Measurements from ENCODE around the gene SORCS1. TPM values are rescaled to one million over a fixed set of nuclear protein-coding genes. Genes with fewer than 3 reads are reported as not detected.

SORCS1 gene
- total RNA-seq, 4 donors from 2014 or later: 1.2 to 11.8 (median 6.2) TPM

DNA sequence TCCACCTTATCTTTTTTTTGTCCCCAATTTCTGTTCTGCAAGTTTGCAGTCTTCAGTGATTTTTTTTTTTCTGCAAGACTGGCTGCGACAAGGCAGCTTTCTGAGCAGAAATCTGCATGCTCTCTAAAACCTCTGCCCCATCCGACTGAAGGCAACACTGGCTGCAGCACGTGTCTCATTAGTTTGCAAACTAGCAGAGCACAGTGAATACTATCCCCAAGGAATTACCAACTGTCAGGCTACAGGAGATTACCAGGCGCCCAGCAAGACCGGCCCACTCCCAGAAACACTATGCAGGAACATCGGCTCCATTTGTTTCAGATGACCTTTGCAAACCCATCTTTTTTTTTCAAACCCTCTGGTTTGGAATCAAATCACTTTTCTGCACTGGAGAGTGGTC lies 538.8 kb downstream of the SORCS1 start:
- 69% methylated on average over 6 of the region's 6 CpGs for WGBS, 2 donors
- TF ChIP-seq, protein P1, sequence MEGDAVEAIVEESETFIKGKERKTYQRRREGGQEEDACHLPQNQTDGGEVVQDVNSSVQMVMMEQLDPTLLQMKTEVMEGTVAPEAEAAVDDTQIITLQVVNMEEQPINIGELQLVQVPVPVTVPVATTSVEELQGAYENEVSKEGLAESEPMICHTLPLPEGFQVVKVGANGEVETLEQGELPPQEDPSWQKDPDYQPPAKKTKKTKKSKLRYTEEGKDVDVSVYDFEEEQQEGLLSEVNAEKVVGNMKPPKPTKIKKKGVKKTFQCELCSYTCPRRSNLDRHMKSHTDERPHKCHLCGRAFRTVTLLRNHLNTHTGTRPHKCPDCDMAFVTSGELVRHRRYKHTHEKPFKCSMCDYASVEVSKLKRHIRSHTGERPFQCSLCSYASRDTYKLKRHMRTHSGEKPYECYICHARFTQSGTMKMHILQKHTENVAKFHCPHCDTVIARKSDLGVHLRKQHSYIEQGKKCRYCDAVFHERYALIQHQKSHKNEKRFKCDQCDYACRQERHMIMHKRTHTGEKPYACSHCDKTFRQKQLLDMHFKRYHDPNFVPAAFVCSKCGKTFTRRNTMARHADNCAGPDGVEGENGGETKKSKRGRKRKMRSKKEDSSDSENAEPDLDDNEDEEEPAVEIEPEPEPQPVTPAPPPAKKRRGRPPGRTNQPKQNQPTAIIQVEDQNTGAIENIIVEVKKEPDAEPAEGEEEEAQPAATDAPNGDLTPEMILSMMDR (IDR thresholded peaks at IDR 0.05): no peak
- TF ChIP-seq POLR2A (IDR thresholded peaks at IDR 0.05): no peak
- DNase-seq: no peak
- H3K27me3 ChIP-seq: no peaks in the 10 kb centered on the region
- intact Hi-C loops (cut with DNase I): no loop called here
- no peaks in the 10 kb centered on the region for H3K36me3 ChIP-seq
- H3K27ac ChIP-seq: no peak overlapping the region
- no peak overlapping the region for H3K4me3 ChIP-seq (replicated peaks in 1 of 3)
- H3K4me1 ChIP-seq: no peaks in the 10 kb centered on the region
- no peaks in the 10 kb centered on the region for H3K9me3 ChIP-seq

DNA sequence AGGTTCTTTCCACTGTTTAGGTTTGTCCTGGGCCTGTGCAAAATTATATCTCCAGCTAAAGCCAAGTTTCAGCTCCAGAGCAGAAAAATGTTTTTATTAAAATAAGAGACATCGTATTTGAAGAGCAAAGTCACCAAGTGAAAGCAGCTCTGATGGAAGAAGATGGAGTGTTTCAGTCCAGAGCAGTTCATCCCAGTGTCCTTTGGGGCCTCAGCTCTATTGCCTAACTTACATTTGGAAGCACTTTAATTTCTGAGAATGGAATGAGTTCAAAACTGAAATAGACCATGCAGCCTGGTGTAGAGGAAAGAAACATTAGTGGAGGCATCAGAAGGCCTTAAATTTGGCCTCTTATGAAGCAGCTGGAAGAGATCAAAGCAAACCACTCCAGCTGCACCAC lies 545.2 kb downstream of the SORCS1 start:
- Histone ChIP-seq H3K4me3 (replicated peaks in 1 of 3) (no peak overlapping the region), H3K36me3 (no peaks in the 10 kb centered on the region), H3K4me1 (no peaks in the 10 kb centered on the region), H3K27ac (no peak overlapping the region), H3K9me3 (no peaks in the 10 kb centered on the region), H3K27me3 (no peaks in the 10 kb centered on the region)
- TF ChIP-seq, protein P1 (IDR thresholded peaks at IDR 0.05): no peak
- no peak for TF ChIP-seq POLR2A (IDR thresholded peaks at IDR 0.05)
- 66 to 80% methylated on average over 1 of the region's 1 CpG for WGBS, 2 donors
- DNase-seq: no peak
- intact Hi-C loops (cut with DNase I): no loop called here

DNA sequence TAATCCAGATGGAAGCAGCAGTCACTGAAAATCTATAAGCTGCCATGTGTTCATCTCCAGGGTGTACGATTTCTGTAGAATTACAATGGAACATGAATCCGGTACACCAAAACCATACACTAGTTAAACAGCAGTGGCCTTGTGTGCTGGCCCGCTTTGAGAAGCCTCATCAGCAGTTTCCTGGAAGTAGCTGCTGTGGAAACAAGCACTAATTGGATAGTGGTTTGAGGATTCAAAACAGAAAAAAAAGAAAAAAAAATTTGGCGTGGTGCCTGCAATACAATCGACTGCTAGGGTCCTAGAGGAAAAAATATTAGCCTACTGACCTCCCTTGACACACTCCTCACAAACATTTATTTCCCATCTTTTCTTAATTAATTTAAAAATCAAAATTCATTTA lies 545.9 kb downstream of the SORCS1 start:
- Histone ChIP-seq H3K27ac (no peak overlapping the region), H3K27me3 (no peaks in the 10 kb centered on the region), H3K36me3 (no peaks in the 10 kb centered on the region), H3K9me3 (no peaks in the 10 kb centered on the region), H3K4me1 (no peaks in the 10 kb centered on the region), H3K4me3 (replicated peaks in 1 of 3) (no peak overlapping the region)
- no peak for DNase-seq
- intact Hi-C loops (cut with DNase I): no loop called here
- TF ChIP-seq, protein P1 (IDR thresholded peaks at IDR 0.05): no peak
- TF ChIP-seq POLR2A (IDR thresholded peaks at IDR 0.05): no peak
- WGBS, 2 donors: 41% methylated on average over 5 of the region's 5 CpGs

DNA sequence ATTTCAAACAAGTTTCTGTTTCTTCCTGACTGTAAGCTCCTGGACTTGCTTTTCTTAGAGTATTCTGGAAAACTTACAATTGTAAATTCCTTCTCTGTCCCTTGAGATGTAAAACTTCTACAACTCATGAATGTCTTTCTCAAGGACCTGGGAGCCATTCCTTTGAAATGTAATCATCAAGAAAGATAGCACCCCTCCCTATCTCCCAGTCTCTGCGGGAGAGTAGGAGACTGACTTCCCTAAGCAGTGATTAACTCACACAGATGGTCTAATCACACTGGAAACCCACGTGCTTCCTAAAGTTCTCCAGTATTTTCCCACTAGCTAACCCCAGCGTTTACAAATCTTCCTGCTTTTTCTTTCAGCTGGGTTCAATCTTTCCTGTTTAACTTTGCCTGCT lies 549.4 kb downstream of the SORCS1 start:
- intact Hi-C loops (cut with DNase I): no loop called here
- H3K9me3 ChIP-seq: no peaks in the 10 kb centered on the region
- no peak overlapping the region for H3K4me3 ChIP-seq (replicated peaks in 1 of 3)
- no peak overlapping the region for H3K27ac ChIP-seq
- DNase-seq: no peak
- H3K36me3 ChIP-seq: no peaks in the 10 kb centered on the region
- no peak for TF ChIP-seq POLR2A (IDR thresholded peaks at IDR 0.05)
- TF ChIP-seq, protein P1 (IDR thresholded peaks at IDR 0.05): no peak
- WGBS, 2 donors: 34 to 41% methylated on average over 3 of the region's 3 CpGs
- no peaks in the 10 kb centered on the region for H3K27me3 ChIP-seq
- H3K4me1 ChIP-seq: no peaks in the 10 kb centered on the region

DNA sequence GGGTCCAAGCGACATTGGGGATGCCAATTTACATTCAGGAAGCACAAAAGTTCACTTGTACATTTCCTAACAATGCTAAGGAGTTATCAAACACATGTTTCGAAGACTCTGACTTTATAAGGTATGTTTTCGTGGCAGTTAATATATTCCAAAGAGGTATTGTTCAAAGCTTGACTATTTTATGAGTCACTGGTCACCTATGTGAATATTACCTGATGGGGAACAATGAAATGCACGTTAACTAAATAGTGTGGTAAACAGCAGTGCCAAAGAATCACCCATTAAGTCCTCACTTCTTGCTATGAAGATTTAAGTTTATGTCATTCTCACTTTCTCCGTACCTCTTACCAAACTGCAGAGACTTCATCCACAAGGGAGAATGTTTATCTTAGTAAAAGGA lies 550.2 kb downstream of the SORCS1 start:
- intact Hi-C loops (cut with DNase I): no loop called here
- no peak for TF ChIP-seq POLR2A (IDR thresholded peaks at IDR 0.05)
- TF ChIP-seq, protein P1 (IDR thresholded peaks at IDR 0.05): no peak
- no peak for DNase-seq
- Histone ChIP-seq H3K4me1 (no peaks in the 10 kb centered on the region), H3K9me3 (no peaks in the 10 kb centered on the region), H3K27me3 (no peaks in the 10 kb centered on the region), H3K36me3 (no peaks in the 10 kb centered on the region), H3K27ac (no peak overlapping the region), H3K4me3 (replicated peaks in 1 of 3) (no peak overlapping the region)
- 73 to 76% methylated on average over 5 of the region's 5 CpGs for WGBS, 2 donors

All from thyroid gland (tissue), 4 donors.